HG03039 (cell line): Measurements from ENCODE around the gene KCNQ1.

Source experiments
- ATAC-seq: cut with Tn5 transposase; IDR thresholded peaks from one replicate; pipeline ENCODE4 v1.9.1; 2021; ENCODE audit warnings: mild to moderate bottlenecking, moderate library complexity; ENCODE audit not compliant: unreplicated experiment

The KCNQ1 gene

DNA sequence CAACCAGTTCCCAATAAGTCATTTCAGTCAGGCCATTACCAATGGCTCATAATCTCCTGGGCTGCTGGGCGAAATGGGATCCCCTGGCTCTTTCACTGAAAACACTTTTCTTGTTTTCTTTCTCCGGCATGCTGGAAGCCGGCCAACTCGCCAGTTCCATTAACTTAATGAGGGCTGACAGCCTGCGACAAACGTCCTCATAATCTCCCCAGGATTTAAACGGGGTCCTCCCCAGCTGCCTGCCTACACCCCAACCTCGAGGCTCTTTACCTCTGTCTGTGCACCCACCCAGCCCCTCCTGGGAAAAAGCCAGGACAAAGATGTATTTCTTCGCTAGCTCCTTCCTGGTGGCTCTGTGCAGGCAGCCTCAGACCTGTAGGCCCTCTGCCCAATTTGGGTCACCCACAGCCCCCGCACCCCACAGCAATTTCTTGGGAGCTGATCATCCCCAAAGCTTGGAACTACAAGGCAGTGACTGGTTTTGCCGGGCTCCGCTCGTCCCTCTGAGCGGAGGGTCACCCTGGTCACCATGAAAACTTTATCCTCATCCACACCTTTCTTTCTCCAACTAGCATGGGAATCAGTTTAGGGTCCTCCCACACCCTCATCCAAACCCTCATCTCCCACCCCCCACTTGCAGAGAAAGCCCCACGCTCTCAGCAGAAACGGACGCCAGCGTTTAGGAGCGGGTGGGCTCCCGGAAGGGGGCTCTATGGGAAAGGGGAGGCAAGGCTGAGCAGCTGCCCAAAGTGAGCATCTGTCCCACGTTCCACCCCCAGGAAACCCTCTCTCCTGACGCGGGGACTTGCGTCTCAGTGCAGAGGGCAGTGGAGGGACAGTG, 306.1 kb downstream of the KCNQ1 start:
- ATAC-seq: no peak

GRCh38 chr11:2751523-2752203, 306.9 kb downstream of the KCNQ1 start:
- no peak for ATAC-seq

- no peak for ATAC-seq
Measured at GRCh38 chr11:2752204-2752770, 307.5 kb downstream of the KCNQ1 start.

DNA sequence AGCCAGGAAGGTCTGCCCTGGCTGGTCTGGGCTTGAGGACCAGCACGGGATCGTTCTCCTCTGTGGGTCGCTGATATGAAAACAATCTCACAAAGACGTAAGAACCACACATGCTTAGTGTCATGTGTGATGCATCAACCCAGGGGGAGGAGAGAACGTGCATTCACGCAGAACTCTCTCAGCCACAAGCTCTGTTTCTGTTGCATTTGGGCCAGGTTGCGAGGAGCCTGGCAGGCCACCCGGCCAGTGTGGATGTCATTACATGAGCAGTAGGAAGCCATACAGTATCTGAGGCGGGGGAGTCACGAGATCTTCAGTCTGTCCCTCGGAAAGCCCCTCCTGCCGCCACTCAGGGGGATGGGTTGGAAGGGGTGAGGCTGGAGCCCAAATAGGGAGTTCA, 308.1 kb downstream of the KCNQ1 start:
- no peak for ATAC-seq

- ATAC-seq: no peak
Measured at GRCh38 chr11:2754008-2754407, 309.2 kb downstream of the KCNQ1 start.

DNA sequence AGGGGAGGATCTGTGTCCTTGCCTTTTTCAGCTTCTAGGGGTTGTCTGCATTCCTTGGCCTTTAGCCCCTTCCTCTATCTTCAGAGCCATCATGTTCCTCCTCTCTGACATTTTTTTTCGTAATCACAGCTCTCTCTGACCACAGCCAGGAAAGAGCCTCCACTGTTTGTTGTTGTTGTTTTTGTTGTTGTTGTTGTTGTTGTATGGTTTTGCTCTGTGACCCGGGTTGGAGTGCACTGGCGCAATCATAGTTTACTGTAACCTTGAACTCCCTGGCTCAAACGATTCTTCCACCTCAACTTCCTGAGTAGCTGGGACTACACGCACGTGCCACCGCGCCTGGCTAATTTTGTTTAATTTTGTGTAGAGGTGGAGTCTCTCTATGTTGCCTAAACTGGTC, 310.3 kb downstream of the KCNQ1 start:
- ATAC-seq: no peak

DNA sequence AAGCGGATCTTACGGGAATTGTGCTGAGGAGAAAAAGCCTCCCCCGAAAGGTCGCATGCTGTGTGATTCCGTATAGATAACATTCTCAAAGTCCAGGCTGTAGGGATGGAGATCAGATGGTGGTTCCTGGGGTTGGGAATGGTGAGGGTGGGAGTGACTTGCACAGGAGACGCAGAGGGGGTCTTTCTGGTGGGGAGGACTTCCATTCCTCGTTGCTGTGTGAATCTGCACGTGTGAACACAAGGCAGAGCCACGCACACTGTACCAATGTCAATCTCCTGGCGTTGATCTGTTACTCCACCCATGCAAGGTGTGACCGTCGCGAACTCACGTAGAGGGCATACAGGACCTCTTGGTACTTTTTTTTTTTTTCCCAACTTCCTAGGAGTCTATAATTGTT, 313.9 kb downstream of the KCNQ1 start:
- no peak for ATAC-seq

DNA sequence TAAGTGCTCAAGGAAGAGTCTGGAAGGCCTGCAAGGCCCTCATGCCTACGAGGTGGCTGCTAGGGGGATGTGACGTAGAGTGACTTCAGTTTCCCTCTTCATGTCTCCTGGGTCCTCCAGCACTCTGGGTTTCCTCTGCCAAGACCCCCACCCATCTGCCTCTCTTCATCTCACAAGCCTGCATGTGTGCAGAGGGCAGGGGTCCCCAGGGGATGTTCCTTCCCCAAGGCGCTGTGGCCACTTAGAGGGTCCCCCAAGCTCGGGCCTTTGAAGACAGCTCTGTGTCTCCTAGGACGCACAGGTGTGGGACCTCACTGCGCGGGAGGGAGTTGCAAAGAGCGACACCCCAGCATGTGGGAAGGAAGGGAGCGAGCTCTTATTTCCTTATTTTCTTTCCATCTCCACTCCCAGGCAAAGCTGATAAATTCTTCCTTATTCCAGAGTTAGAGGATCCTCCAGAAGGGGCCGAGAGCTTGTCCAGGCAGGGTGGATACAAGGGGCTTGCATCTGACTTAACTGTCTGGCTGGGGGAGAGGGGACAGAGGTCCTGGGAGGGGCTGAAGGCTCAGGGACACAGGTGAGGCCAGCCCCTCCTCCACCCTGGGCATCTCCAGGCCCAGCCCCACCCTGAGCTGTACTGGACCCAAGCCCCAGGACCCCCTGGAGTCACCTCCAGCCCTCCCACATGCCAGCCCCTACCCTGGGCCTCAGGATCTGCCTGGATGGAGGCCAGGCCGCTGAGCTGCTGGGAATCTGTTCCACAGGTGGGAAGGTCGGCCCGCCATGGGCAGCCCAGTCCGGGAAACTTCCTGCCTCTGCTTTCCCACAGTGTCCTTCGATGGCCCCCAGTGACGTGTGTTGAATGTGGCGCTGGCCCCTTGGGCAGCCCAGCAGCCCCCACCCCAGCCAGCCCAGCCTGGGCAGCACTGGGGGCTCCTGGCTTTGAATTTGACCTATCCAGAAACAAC, 314.7 kb downstream of the KCNQ1 start:
- no peak for ATAC-seq

DNA sequence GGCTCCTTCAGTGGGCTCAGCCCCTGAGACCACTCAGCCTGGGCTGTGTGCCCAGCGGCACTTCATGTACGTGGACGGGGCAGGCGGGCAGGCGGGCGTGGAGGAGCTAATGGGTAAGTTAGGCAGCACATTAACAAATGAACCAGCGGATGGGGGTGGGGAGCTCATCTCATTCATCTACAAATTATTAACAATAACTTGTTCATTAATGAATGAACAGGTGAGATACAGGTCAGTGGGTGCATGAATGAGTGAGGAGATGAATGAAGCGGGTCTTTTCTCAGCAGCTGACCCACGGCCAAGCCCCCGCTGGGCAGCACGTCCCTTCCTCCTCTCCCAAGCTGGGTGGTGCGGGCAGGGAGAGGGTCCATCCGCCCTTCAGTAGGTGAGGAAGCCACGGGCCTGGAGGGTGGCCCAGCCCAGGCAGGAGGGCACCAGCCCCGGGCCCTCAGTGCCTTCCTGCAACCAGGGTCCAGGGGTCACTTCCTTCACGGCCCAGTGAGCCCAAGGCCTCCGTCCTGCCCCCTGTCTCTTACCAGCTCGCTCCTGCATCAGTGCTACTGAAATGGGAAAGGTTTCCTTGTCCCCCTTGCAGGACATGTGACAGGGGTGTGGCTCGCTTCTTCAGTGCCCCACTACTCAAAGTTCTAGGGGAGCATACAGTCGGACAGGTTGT, 315.5 kb downstream of the KCNQ1 start:
- no peak for ATAC-seq

- ATAC-seq: no peak
Measured at GRCh38 chr11:2761131-2762030, 316.6 kb downstream of the KCNQ1 start.

DNA sequence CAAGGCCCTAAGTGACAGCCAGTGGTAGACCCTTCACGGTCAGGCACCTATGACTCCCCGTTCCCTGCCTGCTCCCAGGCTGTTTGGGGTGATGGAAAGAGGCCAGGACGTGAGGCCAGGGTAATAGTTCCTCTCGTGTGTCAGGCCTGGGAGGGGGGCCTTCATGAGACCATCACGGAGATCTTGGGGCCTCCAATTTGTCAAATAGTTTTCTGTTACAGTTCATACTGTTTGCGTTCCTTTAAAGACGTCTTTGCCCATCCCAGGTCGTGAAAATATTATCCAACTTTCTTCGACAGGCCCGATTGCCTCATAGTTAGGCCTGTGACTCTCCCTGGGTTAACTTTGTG, 317.2 kb downstream of the KCNQ1 start:
- no peak for ATAC-seq

DNA sequence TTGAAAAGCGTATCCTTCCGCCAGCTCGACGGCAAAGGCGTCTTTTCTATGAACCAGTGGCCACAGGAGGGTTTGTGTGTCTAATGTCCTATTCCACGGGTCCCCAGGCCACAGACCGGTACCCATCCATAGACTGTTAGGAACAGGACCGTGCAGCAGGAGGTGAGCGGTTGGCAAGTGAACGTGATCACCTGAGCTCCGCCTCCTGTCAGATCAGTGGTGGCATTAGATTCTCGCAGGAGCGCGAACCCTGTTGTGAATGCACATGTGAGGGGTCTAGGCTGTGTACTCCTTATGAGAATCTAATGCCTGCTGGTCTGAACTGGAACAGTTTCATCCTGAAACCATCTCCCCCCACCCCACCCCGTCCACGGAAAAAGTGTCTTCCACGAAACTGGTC, 317.6 kb downstream of the KCNQ1 start:
- ATAC-seq: no peak

GRCh38 chr11:2763984-2764383, 319.2 kb downstream of the KCNQ1 start:
- no peak for ATAC-seq

GRCh38 chr11:2765491-2765890, 320.7 kb downstream of the KCNQ1 start:
- ATAC-seq: no peak

DNA sequence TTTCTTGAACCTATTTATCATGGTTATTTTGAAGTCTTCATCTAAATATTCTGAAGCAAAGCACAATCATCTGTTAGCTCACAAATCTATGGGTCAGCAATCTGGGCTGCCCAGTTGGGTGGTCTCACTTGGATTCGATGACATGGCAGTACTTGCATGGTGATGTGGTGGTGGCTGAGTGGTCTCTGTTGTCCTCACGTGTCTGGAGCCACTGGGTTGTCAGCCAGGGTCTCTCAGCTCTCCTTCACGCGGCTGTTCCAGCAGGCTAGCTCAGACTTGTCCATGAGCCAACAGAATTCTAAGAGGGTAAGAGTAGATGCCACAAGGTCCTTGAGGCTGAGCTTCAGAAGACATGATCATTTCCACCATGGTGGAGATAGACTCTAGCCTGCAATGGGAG, 321.4 kb downstream of the KCNQ1 start:
- no peak for ATAC-seq

DNA sequence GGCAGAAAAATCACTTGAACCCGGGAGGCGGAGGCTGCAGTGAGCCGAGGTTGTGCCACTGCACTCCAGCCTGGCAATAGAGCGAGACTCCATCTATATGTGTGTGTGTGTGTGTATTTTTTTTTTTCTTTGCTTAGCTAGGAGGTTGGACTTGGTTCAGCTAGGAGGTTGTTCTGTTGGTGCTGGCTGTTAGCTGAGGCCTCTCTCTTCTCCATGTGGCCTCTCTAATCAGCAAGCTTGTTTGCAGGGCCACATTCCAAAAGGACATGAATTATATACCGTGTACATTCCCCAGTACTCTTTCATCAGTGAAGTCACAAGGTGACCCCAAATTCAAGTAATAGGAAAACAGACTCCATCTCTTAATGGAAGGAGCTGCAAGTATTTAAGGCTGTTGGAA, 322.3 kb downstream of the KCNQ1 start:
- ATAC-seq: no peak

DNA sequence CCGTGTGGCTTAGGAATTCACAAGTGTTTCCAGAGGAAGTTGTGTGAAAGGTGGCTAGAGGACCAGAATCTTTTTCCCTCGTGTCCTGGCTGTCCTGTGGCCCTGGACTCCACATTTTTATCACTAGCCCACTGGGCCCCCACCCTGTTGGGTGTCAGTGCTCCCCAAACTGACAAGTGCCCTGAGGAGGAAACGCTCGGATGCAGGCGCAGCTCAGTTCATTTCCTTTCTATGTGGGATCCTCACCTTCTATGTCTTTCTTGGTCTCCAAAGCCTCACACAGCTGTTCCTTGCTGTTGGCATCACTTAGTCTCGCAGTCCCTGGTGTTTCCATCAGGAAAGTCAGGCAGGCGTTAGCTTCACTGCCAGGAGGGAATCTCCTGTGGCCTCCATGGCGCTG, 323.0 kb downstream of the KCNQ1 start:
- no peak for ATAC-seq

- ATAC-seq: no peak
Measured at GRCh38 chr11:2768471-2769408, 323.9 kb downstream of the KCNQ1 start.
